ENCODE data around the gene HEPACAM.
A peak's percentile ranks its signal among the peaks of the same experiment; 100 is the strongest.

Gene HEPACAM

GRCh38 chr11:124877631-124877909, 58.3 kb downstream of the HEPACAM start:
- peaks cover 71% of the 10 kb centered on the region for H3K27me3 ChIP-seq
- no peaks in the 10 kb centered on the region for H3K36me3 ChIP-seq
- H3K4me3 ChIP-seq (ENCODE audit: low read depth in 1 of 2, low read length in 1 of 2), result no peak overlapping the region
- TF ChIP-seq, protein P1, sequence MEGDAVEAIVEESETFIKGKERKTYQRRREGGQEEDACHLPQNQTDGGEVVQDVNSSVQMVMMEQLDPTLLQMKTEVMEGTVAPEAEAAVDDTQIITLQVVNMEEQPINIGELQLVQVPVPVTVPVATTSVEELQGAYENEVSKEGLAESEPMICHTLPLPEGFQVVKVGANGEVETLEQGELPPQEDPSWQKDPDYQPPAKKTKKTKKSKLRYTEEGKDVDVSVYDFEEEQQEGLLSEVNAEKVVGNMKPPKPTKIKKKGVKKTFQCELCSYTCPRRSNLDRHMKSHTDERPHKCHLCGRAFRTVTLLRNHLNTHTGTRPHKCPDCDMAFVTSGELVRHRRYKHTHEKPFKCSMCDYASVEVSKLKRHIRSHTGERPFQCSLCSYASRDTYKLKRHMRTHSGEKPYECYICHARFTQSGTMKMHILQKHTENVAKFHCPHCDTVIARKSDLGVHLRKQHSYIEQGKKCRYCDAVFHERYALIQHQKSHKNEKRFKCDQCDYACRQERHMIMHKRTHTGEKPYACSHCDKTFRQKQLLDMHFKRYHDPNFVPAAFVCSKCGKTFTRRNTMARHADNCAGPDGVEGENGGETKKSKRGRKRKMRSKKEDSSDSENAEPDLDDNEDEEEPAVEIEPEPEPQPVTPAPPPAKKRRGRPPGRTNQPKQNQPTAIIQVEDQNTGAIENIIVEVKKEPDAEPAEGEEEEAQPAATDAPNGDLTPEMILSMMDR (IDR thresholded peaks at IDR 0.05), result no peak
- no peaks in the 10 kb centered on the region for H3K9me3 ChIP-seq
- H3K4me1 ChIP-seq (ENCODE audit: control insufficient read depth in 1 of 2, insufficient read depth in 1 of 2, low read depth in 1 of 2, low read length in 1 of 2), result peaks cover 9 to 17% of the 10 kb centered on the region in 2 experiments
- H3K27ac ChIP-seq, result no peak overlapping the region

DNA sequence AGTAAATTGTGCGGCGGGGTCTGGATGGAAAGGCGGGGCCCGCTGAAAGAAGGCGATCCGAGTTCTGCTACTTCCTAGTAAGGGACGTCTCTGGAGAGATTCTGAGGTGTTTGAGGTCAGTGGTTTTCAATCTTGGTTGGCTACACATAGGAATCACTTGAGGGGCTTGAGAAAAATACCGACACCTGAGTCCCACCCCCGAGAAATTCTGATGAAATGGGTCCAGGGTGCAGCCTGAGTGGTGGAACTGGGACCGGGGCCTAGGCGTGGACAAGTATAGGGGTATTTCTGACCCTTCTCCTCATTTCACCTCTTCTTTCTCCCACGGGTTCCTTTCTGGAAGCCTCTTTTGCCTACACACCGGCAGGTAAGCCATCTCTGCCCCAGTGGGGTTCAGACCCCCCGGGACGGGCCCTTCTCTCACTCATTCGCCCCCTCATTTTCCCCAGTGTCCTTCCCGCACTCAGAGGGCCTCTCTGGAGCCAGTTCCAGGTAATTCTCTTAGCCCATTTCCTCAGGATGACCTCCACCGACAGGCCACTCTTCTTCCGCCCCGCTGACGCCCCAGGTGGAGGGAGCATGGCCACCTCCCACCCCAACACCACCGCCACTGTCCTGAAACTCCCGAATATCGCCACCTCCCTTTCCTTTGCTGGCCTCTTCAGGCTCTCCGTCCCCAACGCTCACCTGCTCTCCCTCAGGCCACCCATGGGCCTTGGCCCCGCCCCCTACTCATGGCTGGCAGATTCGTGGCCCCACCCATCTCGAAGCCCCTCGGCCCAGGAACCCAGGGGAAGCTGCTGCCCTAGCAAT, 58.8 kb downstream of the HEPACAM start:
- H3K27me3 ChIP-seq, result peaks cover 76% of the 10 kb centered on the region
- no peaks in the 10 kb centered on the region for H3K9me3 ChIP-seq
- no peak overlapping the region for H3K27ac ChIP-seq
- peak overlapping the region; percentile 52 to 74 for H3K4me3 ChIP-seq (ENCODE audit: low read depth in 1 of 2, low read length in 1 of 2)
- TF ChIP-seq, protein P1 (IDR thresholded peaks at IDR 0.05), result no peak
- H3K4me1 ChIP-seq (ENCODE audit: control insufficient read depth in 1 of 2, insufficient read depth in 1 of 2, low read depth in 1 of 2, low read length in 1 of 2), result peaks cover 9 to 17% of the 10 kb centered on the region in 2 experiments
- H3K36me3 ChIP-seq, result no peaks in the 10 kb centered on the region

DNA sequence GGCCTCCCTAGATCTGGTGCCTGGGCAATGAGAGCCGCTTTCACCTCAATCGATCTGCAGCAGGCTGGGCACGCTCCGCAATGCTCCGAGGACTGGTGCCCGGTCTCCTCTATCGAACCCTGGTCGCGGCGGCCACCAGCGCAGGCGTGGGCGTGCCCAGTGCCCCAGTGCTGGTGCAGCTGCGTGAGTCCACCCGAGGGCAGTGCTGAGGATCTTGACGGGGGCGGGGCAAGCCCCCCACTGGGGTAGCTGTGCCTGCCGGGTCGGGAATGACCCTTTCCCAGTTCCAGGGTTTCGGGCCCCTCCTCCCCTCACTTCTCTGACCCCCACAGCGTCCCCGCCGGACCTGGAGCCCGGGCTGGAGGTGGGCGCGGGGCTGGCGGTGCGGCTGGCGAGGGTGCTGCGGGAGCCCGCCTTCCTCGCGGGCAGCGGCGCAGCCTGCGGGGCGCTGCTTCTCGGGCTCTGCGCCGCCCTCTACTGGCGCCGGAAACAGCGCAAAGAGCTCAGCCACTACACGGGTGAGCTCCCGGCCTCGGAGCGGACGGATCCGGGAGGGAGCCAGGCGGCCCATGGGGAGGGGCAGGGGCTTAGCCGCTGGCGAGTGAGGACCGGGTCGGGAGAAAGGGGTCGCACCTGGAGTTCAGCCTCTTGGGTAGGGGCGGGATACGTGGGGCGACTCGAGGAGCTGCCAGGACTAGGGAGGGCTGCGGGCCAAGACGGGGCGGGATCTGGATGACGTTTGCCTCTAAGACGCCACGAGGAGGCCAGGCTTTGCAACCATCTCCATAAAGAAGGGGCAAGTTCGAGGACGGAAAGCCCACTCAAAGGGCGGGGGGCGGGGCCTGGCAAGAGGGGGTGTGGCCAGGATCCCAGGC, 59.7 kb downstream of the HEPACAM start:
- Histone ChIP-seq H3K27me3 (peaks cover 84% of the 10 kb centered on the region), H3K27ac (no peak overlapping the region), H3K36me3 (no peaks in the 10 kb centered on the region), H3K9me3 (no peaks in the 10 kb centered on the region), H3K4me3 (ENCODE audit: low read depth in 1 of 2, low read length in 1 of 2) (peak overlapping the region; percentile 52 to 74), H3K4me1 (ENCODE audit: control insufficient read depth in 1 of 2, insufficient read depth in 1 of 2, low read depth in 1 of 2, low read length in 1 of 2) (peaks cover 9 to 17% of the 10 kb centered on the region in 2 experiments)
- TF ChIP-seq, protein P1 (IDR thresholded peaks at IDR 0.05), result peak; percentile 36

GRCh38 chr11:124875401-124875800, 60.4 kb downstream of the HEPACAM start:
- no peaks in the 10 kb centered on the region for H3K36me3 ChIP-seq
- no peaks in the 10 kb centered on the region for H3K9me3 ChIP-seq
- peaks cover 92% of the 10 kb centered on the region for H3K27me3 ChIP-seq
- H3K27ac ChIP-seq, result no peak overlapping the region
- TF ChIP-seq, protein P1 (IDR thresholded peaks at IDR 0.05), result no peak
- H3K4me1 ChIP-seq (ENCODE audit: control insufficient read depth in 1 of 2, insufficient read depth in 1 of 2, low read depth in 1 of 2, low read length in 1 of 2), result peaks cover 9 to 17% of the 10 kb centered on the region in 2 experiments
- H3K4me3 ChIP-seq (ENCODE audit: low read depth in 1 of 2, low read length in 1 of 2), result no peak overlapping the region

DNA sequence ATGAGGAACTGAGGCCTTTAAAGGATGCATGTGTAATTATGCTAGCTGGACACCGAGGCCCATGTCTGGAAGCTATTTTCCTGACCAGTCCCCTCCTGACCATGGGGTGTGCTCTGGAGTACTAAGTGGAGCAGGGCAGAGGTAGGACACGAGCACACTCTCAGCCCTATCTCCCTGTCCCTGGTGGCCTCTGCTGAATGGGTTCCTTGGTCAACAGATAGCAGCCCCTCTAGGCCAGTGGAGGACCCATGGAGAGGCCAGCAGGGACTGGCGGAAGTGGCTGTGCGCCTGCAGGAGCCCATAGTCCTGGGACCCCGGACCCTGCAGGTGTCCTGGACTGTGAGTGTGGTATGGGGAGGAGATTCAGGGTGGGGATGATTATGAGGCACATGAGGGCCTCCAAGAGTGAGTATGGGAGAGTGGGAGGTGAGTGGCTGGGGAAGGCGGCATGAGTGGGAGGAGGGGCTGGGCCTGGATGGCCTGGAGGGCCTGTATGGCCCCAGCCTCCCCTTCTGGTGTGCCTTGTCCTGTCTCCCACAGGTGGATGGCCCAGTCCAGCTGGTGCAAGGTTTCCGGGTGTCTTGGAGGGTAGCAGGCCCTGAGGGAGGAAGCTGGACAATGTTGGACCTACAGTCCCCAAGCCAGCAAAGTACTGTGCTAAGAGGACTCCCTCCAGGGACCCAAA, 61.1 kb downstream of the HEPACAM start:
- TF ChIP-seq, protein P1 (IDR thresholded peaks at IDR 0.05), result no peak
- H3K36me3 ChIP-seq, result no peaks in the 10 kb centered on the region
- H3K4me3 ChIP-seq (ENCODE audit: low read depth in 1 of 2, low read length in 1 of 2), result no peak overlapping the region
- H3K9me3 ChIP-seq, result no peaks in the 10 kb centered on the region
- H3K27ac ChIP-seq, result no peak overlapping the region
- peaks cover 99% of the 10 kb centered on the region for H3K27me3 ChIP-seq
- peaks cover 9 to 17% of the 10 kb centered on the region in 2 experiments for H3K4me1 ChIP-seq (ENCODE audit: control insufficient read depth in 1 of 2, insufficient read depth in 1 of 2, low read depth in 1 of 2, low read length in 1 of 2)

Measured in neutrophil (primary cell).